Nephron progenitor cell (in vitro differentiated cells): ENCODE results near the gene STAT1.

ENCODE experiments used
- DNase-seq: peaks from one replicate; pipeline ENCODE4 v3.0.0; 2021
- H3K27ac Mint-ChIP-seq: 2 replicates; pipeline ENCODE4 v1.8.0; 2021; ENCODE audit warnings: mild to moderate bottlenecking, moderate library complexity, mixed read lengths
- H3K27me3 Mint-ChIP-seq: 2 replicates; pipeline ENCODE4 v1.8.0; 2021; ENCODE audit warnings: mild to moderate bottlenecking, low read depth, mixed read lengths; ENCODE audit not compliant: poor library complexity
- H3K36me3 Mint-ChIP-seq: 2 replicates; pipeline ENCODE4 v1.8.0; 2021; ENCODE audit warnings: low read depth, mixed read lengths
- H3K4me1 Mint-ChIP-seq: 2 replicates; pipeline ENCODE4 v1.8.0; 2021; ENCODE audit warnings: mixed read lengths
- H3K4me3 Mint-ChIP-seq: 2 replicates; pipeline ENCODE4 v1.8.0; 2021; ENCODE audit warnings: mild to moderate bottlenecking, moderate library complexity, mixed read lengths
- H3K9me3 Mint-ChIP-seq: 2 replicates; pipeline ENCODE4 v1.8.0; 2021; ENCODE audit warnings: mild to moderate bottlenecking, moderate library complexity, mixed read lengths
- TF ChIP-seq, protein P1 (sequence below): fragments of 200-600 bp; sonication (generic); IDR thresholded peaks from 2 replicates; pipeline ENCODE4 v1.5.0; 2021; ENCODE audit warnings: antibody characterized with exemption

Gene STAT1

DNA sequence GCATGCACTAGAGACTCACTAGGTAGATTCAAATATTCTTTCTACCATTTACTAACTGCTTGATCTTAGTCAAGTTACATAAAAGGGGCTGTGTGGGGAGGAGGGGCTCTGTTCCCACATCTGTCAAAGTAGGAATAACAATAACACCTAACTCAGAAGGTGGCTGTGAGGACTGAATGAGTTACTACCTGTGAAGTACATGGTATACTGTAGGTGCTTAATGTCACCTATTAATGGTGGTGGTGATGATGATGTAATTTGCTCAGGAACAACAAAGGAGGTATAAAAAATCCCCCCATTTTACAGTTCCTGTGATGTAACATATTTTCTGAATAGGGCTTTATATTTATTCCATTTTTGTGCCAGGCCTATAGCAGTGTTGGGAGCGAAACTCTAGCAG, 40.7 kb downstream of the STAT1 start:
- H3K4me3 Mint-ChIP-seq: no peak overlapping the region
- H3K9me3 Mint-ChIP-seq: no peaks in the 10 kb centered on the region
- DNase-seq: no peak
- no peak overlapping the region for H3K27ac Mint-ChIP-seq
- H3K4me1 Mint-ChIP-seq: peaks cover 10% of the 10 kb centered on the region
- peaks cover 77% of the 10 kb centered on the region for H3K36me3 Mint-ChIP-seq
- no peaks in the 10 kb centered on the region for H3K27me3 Mint-ChIP-seq
- TF ChIP-seq, protein P1, sequence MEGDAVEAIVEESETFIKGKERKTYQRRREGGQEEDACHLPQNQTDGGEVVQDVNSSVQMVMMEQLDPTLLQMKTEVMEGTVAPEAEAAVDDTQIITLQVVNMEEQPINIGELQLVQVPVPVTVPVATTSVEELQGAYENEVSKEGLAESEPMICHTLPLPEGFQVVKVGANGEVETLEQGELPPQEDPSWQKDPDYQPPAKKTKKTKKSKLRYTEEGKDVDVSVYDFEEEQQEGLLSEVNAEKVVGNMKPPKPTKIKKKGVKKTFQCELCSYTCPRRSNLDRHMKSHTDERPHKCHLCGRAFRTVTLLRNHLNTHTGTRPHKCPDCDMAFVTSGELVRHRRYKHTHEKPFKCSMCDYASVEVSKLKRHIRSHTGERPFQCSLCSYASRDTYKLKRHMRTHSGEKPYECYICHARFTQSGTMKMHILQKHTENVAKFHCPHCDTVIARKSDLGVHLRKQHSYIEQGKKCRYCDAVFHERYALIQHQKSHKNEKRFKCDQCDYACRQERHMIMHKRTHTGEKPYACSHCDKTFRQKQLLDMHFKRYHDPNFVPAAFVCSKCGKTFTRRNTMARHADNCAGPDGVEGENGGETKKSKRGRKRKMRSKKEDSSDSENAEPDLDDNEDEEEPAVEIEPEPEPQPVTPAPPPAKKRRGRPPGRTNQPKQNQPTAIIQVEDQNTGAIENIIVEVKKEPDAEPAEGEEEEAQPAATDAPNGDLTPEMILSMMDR: no peak

GRCh38 chr2:190972846-190973245, 41.1 kb downstream of the STAT1 start:
- H3K27ac Mint-ChIP-seq: no peak overlapping the region
- no peak overlapping the region for H3K4me3 Mint-ChIP-seq
- peaks cover 72% of the 10 kb centered on the region for H3K36me3 Mint-ChIP-seq
- H3K4me1 Mint-ChIP-seq: peaks cover 6% of the 10 kb centered on the region
- H3K9me3 Mint-ChIP-seq: no peaks in the 10 kb centered on the region
- no peaks in the 10 kb centered on the region for H3K27me3 Mint-ChIP-seq
- TF ChIP-seq, protein P1: no peak
- DNase-seq: no peak

DNA sequence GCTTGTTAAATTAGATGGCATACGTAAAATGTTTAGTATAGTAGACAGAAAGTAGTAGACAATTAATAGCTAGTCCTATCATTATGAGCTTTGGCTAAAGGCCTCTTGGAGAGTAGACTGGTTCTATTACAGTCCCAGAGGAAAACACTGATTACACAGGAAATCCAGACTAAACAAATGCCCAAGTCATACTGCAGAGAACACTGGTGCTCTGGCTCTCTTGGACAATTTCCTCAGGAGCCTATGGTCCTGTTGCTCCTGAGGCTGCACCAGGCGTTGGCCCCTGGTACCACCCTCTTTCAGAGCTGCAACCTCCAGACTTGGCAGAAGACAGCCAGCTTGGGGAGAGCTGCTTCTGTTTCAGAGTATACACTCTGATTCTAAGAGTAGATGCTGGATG, 41.8 kb downstream of the STAT1 start:
- no peak overlapping the region for H3K27ac Mint-ChIP-seq
- TF ChIP-seq, protein P1: no peak
- peaks cover 67% of the 10 kb centered on the region for H3K36me3 Mint-ChIP-seq
- H3K27me3 Mint-ChIP-seq: no peaks in the 10 kb centered on the region
- no peaks in the 10 kb centered on the region for H3K9me3 Mint-ChIP-seq
- H3K4me3 Mint-ChIP-seq: no peak overlapping the region
- no peaks in the 10 kb centered on the region for H3K4me1 Mint-ChIP-seq
- no peak for DNase-seq

DNA sequence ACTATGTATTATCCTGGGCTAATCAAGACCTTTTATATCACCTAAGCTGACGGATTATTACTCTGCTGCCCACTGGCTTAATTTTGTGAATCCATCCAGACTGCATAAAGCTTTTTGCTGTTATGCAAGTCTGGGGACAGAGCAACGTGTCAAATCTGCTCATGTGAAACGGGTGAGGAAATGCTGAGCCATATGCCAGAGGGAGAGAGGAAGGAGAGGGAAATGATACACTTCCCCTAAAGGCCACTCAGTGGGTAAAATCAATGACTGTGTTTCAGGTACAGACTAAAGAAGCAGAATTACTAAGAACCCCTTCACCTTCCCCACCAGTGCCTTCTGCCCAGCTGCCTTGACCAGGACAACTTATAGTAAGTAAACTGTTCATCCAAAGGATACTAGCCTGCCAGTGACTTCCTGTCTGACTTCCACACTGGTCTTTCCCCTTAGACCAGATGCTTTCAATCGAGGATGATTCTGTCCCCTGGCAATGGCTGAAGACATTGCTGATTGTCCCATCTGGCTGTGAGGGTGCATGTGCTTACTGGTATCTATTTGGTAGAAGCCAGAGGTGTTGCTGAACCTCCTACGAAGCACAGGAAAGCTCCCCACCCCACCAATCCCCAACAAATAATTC, 43.0 kb downstream of the STAT1 start:
- no peak overlapping the region for H3K4me3 Mint-ChIP-seq
- H3K27ac Mint-ChIP-seq: peak overlapping the region; percentile 48

GRCh38 chr2:190970160-190970559, 43.8 kb downstream of the STAT1 start:
- H3K4me1 Mint-ChIP-seq: no peaks in the 10 kb centered on the region
- TF ChIP-seq, protein P1: no peak
- no peak overlapping the region for H3K27ac Mint-ChIP-seq
- DNase-seq: no peak
- H3K4me3 Mint-ChIP-seq: no peak overlapping the region
- no peaks in the 10 kb centered on the region for H3K9me3 Mint-ChIP-seq
- peaks cover 2% of the 10 kb centered on the region for H3K27me3 Mint-ChIP-seq
- peaks cover 52% of the 10 kb centered on the region for H3K36me3 Mint-ChIP-seq

More for the DNA sequence above, 43.0 kb downstream of the STAT1 start:
- Mint-ChIP-seq H3K9me3 (no peaks in the 10 kb centered on the region), H3K4me1 (no peaks in the 10 kb centered on the region), H3K36me3 (peaks cover 61% of the 10 kb centered on the region), H3K27me3 (peaks cover 2% of the 10 kb centered on the region)
- TF ChIP-seq, protein P1: no peak
- DNase-seq: no peak

GRCh38 chr2:190968522-190968921, 45.4 kb downstream of the STAT1 start:
- TF ChIP-seq, protein P1: no peak

More at GRCh38 chr2:190968522-190968921, 45.4 kb downstream of the STAT1 start:
- H3K27ac Mint-ChIP-seq: no peak overlapping the region
- peaks cover 36% of the 10 kb centered on the region for H3K36me3 Mint-ChIP-seq
- H3K27me3 Mint-ChIP-seq: peaks cover 2% of the 10 kb centered on the region
- no peak for DNase-seq
- H3K4me3 Mint-ChIP-seq: no peak overlapping the region
- H3K4me1 Mint-ChIP-seq: no peaks in the 10 kb centered on the region
- H3K9me3 Mint-ChIP-seq: no peaks in the 10 kb centered on the region
